NCI-H146 treated with DMSO at 0.1 percent for 48 hours (cell line): ENCODE results near the gene SCN2A.
"Not testable (repeated sequence)": the region's sequence is repeated elsewhere in the genome, so short reads cannot be mapped to it uniquely, and the experiment has no call there.

ENCODE experiments used
- DNase-seq: peaks from one replicate; lab custom pipeline; 2025; ENCODE audit not compliant: unreplicated experiment; lab: John Stamatoyannopoulos, UW

SCN2A gene

GRCh38 chr2:165312999-165313398 lies 73.8 kb downstream of the SCN2A start:
- DNase-seq = no peak

GRCh38 chr2:165313509-165313908 lies 74.3 kb downstream of the SCN2A start:
- DNase-seq = no peak

GRCh38 chr2:165328272-165328671 lies 89.1 kb downstream of the SCN2A start:
- DNase-seq = no peak

- not testable (repeated sequence) for DNase-seq
Measured at GRCh38 chr2:165344276-165344675, 105.1 kb downstream of the SCN2A start.

GRCh38 chr2:165348441-165348840 lies 109.2 kb downstream of the SCN2A start:
- no peak for DNase-seq

- DNase-seq = no peak
Measured at GRCh38 chr2:165349181-165349580, 110.0 kb downstream of the SCN2A start.

GRCh38 chr2:165357758-165358157 lies 118.5 kb downstream of the SCN2A start:
- no peak for DNase-seq

- no peak for DNase-seq
Measured at GRCh38 chr2:165361514-165361913, 122.3 kb downstream of the SCN2A start.

- no peak for DNase-seq
Measured at GRCh38 chr2:165369131-165369897, 130.1 kb downstream of the SCN2A start.

- DNase-seq = no peak
Measured at GRCh38 chr2:165369898-165370296, 130.7 kb downstream of the SCN2A start.

GRCh38 chr2:165371356-165371755 lies 132.1 kb downstream of the SCN2A start:
- DNase-seq = peak; percentile 77

GRCh38 chr2:165373278-165374010 lies 134.2 kb downstream of the SCN2A start:
- no peak for DNase-seq

- DNase-seq = no peak
Measured at GRCh38 chr2:165376571-165376975, 137.4 kb downstream of the SCN2A start.

GRCh38 chr2:165382362-165382761 lies 143.1 kb downstream of the SCN2A start:
- DNase-seq = no peak

- DNase-seq = peak; percentile 59
Measured at GRCh38 chr2:165390875-165391274, 151.7 kb downstream of the SCN2A start.

GRCh38 chr2:165391791-165392190 lies 152.6 kb downstream of the SCN2A start:
- no peak for DNase-seq

GRCh38 chr2:165398603-165399002 lies 159.4 kb downstream of the SCN2A start:
- not testable (repeated sequence) for DNase-seq

- DNase-seq = peak; percentile 34
Measured at GRCh38 chr2:165401285-165401852, 162.2 kb downstream of the SCN2A start.

- no peak for DNase-seq
Measured at GRCh38 chr2:165402162-165402561, 162.9 kb downstream of the SCN2A start.

GRCh38 chr2:165406173-165406572 lies 167.0 kb downstream of the SCN2A start:
- DNase-seq = peak; percentile 3

GRCh38 chr2:165407466-165407865 lies 168.3 kb downstream of the SCN2A start:
- no peak for DNase-seq

GRCh38 chr2:165408186-165408585 lies 169.0 kb downstream of the SCN2A start:
- DNase-seq = no peak
